Fibroblast of lung (primary cell): ENCODE measurements around the gene RPL37A. TPM values are rescaled to one million over a fixed set of nuclear protein-coding genes. Genes with fewer than 3 reads are reported as not detected.
"Not testable (repeated sequence)": the region's sequence is repeated elsewhere in the genome, so short reads cannot be mapped to it uniquely, and the experiment has no call there.

Experiments used
- DNase-seq, 2 donors: peaks; one replicate each; pipeline versions ENCODE4 v3.0.0 to v3.0.0-alpha.2; 2010; ENCODE audit warnings: low read depth in 2 of 2
- H2AFZ ChIP-seq: 2 replicates; pipeline ENCODE4 v1.5.1; 2012; ENCODE audit warnings: low read length, control low read depth, inconsistent platforms
- H3K27ac ChIP-seq: 2 replicates; pipeline ENCODE4 v1.5.1; 2011; ENCODE audit warnings: low read length, control low read depth; ENCODE audit not compliant: insufficient read depth
- H3K27me3 ChIP-seq: 2 replicates; pipeline ENCODE4 v1.5.1; 2011; ENCODE audit warnings: mild to moderate bottlenecking, low read length; ENCODE audit not compliant: control insufficient read depth, insufficient read depth
- H3K36me3 ChIP-seq: 2 replicates; pipeline ENCODE4 v1.5.1; 2011; ENCODE audit warnings: low read length; ENCODE audit not compliant: control insufficient read depth, insufficient read depth
- H3K4me1 ChIP-seq: 2 replicates; pipeline ENCODE4 v1.5.1; 2011; ENCODE audit warnings: low read length; ENCODE audit not compliant: control insufficient read depth, insufficient read depth; ENCODE audit errors: extremely low read depth
- H3K4me2 ChIP-seq: 2 replicates; pipeline ENCODE4 v1.5.1; 2011; ENCODE audit warnings: low read length, control low read depth; ENCODE audit not compliant: insufficient read depth; ENCODE audit errors: extremely low read depth
- H3K4me3 ChIP-seq, 4 experiments: fragments of 200-600 bp in 1 of 4; sonication (generic) in 1 of 4; replicated peaks in 1 of 4; 2 replicates each; pipeline ENCODE4 v1.5.1; 2011 to 2016; ENCODE audit warnings: low read length in 4 of 4, low read depth in 3 of 4, mild to moderate bottlenecking in 3 of 4, control low read depth in 2 of 4, inconsistent platforms in 1 of 4, mixed read lengths in 1 of 4; ENCODE audit not compliant: insufficient read depth in 1 of 4; ENCODE audit errors: control extremely low read depth in 1 of 4
- H3K79me2 ChIP-seq: 2 replicates; pipeline ENCODE4 v1.5.1; 2012; ENCODE audit warnings: mild to moderate bottlenecking, low read length, inconsistent platforms; ENCODE audit not compliant: control insufficient read depth, insufficient read depth
- H3K9ac ChIP-seq: 2 replicates; pipeline ENCODE4 v1.5.1; 2011; ENCODE audit warnings: mild to moderate bottlenecking, low read length, control low read depth; ENCODE audit not compliant: insufficient read depth
- H3K9me3 ChIP-seq: 2 replicates; pipeline ENCODE4 v1.5.1; 2012; ENCODE audit warnings: low read depth, low read length; ENCODE audit not compliant: control insufficient read depth, insufficient read depth
- H4K20me1 ChIP-seq: 2 replicates; pipeline ENCODE4 v1.5.1; 2011; ENCODE audit warnings: low read length; ENCODE audit not compliant: control insufficient read depth, insufficient read depth; ENCODE audit errors: extremely low read depth
- CTCF ChIP-seq, 2 donors: IDR thresholded peaks in 1 of 2; conservative IDR thresholded peaks in 1 of 2; 1 replicate in 1 of 2; 2 replicates in 1 of 2; pipeline ENCODE4 v1.5.1; 2011 to 2012; ENCODE audit warnings: low read length in 2 of 2, control low read depth in 1 of 2, inconsistent platforms in 1 of 2, low read depth in 1 of 2, mild to moderate bottlenecking in 1 of 2
- EZH2 ChIP-seq: IDR thresholded peaks from 2 replicates; pipeline ENCODE4 v1.5.1; 2012; ENCODE audit warnings: low read length, control low read depth, mild to moderate bottlenecking; ENCODE audit errors: missing control alignments
- polyA plus RNA-seq, 2 donors: library from polyadenylated mRNA; depleted of rRNA in 1 of 2; stranded (reverse) in 1 of 2; unstranded in 1 of 2; fragments of >200 nt; gene quantifications; 2 replicates each; pipeline ENCODE4 v1.2.1, GENCODE V29; 2011 to 2012; ENCODE audit warnings: missing spikeins in 1 of 2
- total RNA-seq: library from RNA; depleted of rRNA; stranded (reverse); fragments of >200 nt; gene quantifications from 2 replicates; pipeline ENCODE4 v1.2.1, GENCODE V29; 2014

RPL37A gene
- total and polyA plus RNA-seq, 2 donors (not counting 1 experiment from before 2014, with no cell fraction given), result 1,688 to 3,233 TPM

- H2AFZ ChIP-seq, result no peak overlapping the region
- no peaks in the 10 kb centered on the region for H3K79me2 ChIP-seq
- DNase-seq, result no peak
- H3K9me3 ChIP-seq, result no peaks in the 10 kb centered on the region
- no peaks in the 10 kb centered on the region for H3K27me3 ChIP-seq
- no peak overlapping the region for H3K4me2 ChIP-seq
- peaks cover 3% of the 10 kb centered on the region for H3K4me1 ChIP-seq
- H3K9ac ChIP-seq, result no peak overlapping the region
- H3K4me3 ChIP-seq, result no peak overlapping the region
- H3K36me3 ChIP-seq, result no peaks in the 10 kb centered on the region
- H3K27ac ChIP-seq, result no peak overlapping the region
- no peaks in the 10 kb centered on the region for H4K20me1 ChIP-seq
- no peak for TF ChIP-seq CTCF (conservative IDR thresholded peaks at IDR 0.05 in 1 of 2, IDR thresholded peaks at IDR 0.05 in 1 of 2; ENCODE audit: low read depth in 1 of 2, low read length in 2 of 2)
- no peak for TF ChIP-seq EZH2
Measured at GRCh38 chr2:216517447-216518225, 19.0 kb downstream of the RPL37A start.

- not testable (repeated sequence) for H4K20me1 ChIP-seq, H3K9me3 ChIP-seq, H3K9ac ChIP-seq, H3K27me3 ChIP-seq, DNase-seq, H3K79me2 ChIP-seq, H3K27ac ChIP-seq, H2AFZ ChIP-seq, H3K36me3 ChIP-seq, H3K4me2 ChIP-seq, H3K4me1 ChIP-seq, H3K4me3 ChIP-seq
Measured at GRCh38 chr2:216518566-216519119, 20.0 kb downstream of the RPL37A start.

- H4K20me1 ChIP-seq, result no peaks in the 10 kb centered on the region
- H3K9ac ChIP-seq, result no peak overlapping the region
- H2AFZ ChIP-seq, result no peak overlapping the region
- H3K4me2 ChIP-seq, result no peak overlapping the region
- peaks cover 3% of the 10 kb centered on the region for H3K4me1 ChIP-seq
- no peaks in the 10 kb centered on the region for H3K79me2 ChIP-seq
- no peaks in the 10 kb centered on the region for H3K36me3 ChIP-seq
- peak; percentile 64 to 73 for TF ChIP-seq CTCF (conservative IDR thresholded peaks at IDR 0.05 in 1 of 2, IDR thresholded peaks at IDR 0.05 in 1 of 2; ENCODE audit: low read depth in 1 of 2, low read length in 2 of 2)
- TF ChIP-seq EZH2, result no peak
- no peaks in the 10 kb centered on the region for H3K27me3 ChIP-seq
- no peak overlapping the region for H3K27ac ChIP-seq
- no peaks in the 10 kb centered on the region for H3K9me3 ChIP-seq
- DNase-seq, result peak; percentile 75 to 89
- no peak overlapping the region for H3K4me3 ChIP-seq
Measured at GRCh38 chr2:216519154-216519762, 20.6 kb downstream of the RPL37A start.
